NCI-H2107 treated with DMSO at 0.1 percent for 48 hours (cell line): Measurements from ENCODE around the gene SLMAP.

Experiments used
- DNase-seq: peaks from one replicate; lab custom pipeline; 2025; ENCODE audit not compliant: unreplicated experiment; lab: John Stamatoyannopoulos, UW

SLMAP gene

DNA sequence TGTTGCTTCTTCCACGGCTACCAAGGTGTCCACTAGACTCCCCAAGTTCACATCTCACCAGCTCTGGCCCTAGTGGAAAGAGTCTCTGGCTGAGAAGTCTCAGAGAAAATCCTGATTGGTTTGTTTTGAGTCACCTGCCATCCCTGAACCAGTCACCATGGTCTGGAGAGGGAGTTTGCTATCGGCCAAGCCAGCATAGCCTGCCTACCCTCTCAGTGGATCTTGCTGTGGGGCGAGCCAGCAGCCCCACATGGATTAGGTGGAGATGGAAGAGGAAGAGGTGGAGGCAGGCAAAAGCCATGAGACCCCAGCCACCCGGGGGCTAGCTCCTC is 204.0 kb downstream of the SLMAP start:
- no peak for DNase-seq

DNA sequence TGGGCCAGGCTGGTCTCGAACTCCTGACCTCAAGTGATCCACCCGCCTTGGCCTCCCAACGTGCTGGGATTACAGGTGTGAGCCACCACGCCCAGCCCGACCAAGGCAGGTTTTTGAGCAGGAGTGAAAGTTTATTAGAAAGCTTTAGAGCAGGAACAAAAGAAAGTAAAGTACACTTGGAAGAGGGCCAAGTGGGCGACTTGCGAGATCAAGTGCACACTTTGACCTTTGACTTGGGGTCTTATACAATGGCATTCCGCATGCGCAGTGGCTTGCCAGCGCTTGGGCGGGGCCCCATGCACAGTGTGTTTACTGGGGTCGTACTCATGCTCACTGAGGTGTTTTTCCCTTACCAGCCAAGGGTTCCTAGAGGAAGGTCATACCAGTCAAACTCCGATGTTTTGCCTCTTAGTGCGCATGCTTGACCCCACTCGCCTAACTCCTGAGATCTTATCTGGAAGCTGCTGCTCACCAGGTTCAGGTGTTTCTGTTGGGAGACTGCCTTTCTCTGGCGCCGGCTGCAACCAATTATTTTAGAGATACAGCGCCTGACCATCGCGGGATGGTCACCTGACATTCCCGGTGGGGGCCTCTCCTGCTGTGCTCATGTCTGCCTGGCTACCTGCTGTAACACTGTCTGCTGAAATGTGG is 205.2 kb downstream of the SLMAP start:
- no peak for DNase-seq

GRCh38 chr3:57961828-57962447 is 205.8 kb downstream of the SLMAP start:
- no peak for DNase-seq

DNA sequence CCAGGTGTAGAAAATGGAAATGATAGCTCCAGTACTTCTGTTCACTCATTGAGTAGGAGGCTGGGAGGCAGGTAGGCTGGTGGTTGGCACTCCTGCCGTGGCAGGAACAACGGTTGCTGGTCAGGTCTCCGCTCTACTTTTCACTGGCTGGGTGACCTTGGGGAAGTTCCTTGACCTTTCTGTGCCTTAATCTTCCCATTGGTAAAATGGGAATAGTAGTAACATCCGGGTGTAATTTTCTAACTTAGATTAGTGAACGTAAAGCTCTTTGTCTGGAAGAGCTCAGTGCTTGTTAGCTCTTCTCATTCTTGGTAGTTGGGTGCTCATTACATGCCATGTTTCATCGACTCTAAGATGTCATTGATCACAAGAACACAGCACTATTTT is 206.3 kb downstream of the SLMAP start:
- DNase-seq: no peak

GRCh38 chr3:57963811-57964346 is 207.8 kb downstream of the SLMAP start:
- DNase-seq: no peak

DNA sequence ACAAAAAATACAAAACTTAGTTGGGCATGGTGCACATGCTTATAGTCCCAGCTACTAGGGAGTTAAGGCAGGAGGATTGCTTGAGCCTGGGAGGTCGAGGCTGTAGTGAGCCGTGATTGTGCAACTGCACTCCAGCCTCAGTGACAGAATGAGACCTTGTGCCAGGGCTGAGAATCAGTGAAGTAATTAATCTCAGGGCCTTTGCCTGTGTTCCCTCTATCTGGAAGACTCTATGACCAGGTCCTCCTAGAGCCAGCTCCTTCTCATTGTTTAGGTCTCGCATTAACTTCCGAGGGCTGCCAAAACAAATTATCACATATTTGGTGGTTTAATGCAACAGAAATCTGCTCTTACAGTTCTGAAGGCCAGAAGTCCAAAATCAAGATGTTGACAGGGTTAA is 210.7 kb downstream of the SLMAP start:
- DNase-seq: no peak

DNA sequence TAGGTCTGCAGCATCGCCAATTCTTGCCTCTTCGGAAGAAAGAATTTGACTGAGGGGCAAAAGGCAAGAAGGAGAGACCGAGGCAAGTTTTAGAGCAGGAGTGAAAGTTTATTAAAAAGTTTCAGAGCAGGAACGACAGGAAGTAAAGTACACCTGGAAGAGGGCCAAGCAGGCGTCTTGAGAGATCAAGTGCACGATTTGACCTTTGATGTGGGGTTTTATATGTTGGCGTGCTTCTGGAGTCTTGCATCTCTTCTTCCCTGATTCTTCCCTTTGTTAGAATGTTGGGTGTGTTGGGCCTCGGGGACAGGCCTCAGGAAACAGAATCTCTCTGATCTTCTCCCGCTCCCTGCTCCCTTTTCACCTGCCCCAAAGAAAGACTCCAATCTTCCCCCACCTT is 211.5 kb downstream of the SLMAP start:
- DNase-seq: no peak

- no peak for DNase-seq
These were observed 212.4 kb downstream of the SLMAP start for GRCh38 chr3:57968501-57968900.

- DNase-seq: no peak
These were observed 215.9 kb downstream of the SLMAP start for GRCh38 chr3:57971975-57972374.

DNA sequence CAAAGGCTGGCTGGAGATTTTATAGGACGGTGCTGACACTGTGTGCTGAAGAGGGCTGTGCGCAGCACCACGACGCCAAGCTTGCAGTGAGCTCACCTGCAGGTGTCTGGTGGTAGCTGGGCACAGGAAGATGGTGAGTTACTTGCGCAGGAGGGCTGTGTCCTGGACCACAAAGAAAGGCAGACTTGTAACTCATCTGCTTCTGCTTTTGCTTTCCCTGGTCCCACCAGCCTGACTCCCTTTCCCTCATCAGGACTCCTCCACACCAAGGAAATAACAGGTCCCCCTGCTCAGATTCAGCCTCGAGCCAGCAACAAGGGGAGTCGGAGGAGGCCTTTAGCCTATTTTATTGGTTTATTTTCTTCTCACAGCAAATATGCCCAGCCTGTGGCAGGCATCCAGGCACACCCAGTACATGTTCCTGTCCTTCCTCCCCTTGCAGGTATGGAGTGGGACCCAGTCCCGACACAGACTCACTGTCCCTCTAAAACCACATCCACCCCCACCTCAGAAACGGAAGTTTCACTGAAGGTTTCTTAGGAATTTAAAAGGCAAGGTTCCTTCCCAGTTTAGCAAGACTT is 216.5 kb downstream of the SLMAP start:
- no peak for DNase-seq

DNA sequence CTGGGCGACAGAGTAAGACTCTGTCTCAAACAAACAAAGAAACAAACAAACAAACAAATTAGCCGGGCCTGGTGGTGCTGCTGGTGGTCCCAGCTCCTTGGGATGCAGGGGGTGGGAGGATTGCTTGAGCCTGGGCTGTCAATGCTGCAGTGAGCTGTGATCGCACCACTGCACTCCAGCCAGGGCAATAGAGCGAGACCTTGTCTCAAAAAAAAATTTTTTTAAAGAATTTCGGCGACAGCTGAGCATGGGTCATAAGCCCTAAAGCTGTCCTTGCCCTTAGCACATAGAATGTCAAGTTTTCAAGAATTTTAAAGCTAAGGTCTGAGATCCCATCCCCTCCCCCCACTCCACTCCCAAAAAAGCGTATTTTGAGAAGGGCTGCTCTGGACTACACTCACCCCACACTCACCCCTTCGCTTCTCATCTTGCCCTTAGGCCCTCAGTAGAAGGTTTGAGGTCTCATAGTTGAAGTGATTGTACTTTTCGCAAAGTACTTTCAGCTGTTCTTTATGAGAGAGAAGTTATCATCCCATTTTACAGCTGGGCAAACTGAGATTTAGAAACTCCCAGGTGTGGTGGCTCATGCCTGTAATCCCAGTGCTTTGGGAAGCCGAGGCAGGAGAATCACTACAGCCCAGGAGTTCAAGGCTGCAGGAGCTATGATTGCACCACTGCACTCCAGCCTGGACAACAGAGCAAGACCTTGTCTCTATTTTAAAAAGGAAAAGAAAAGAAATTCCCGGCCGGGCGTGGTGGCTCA is 217.8 kb downstream of the SLMAP start:
- DNase-seq: no peak

GRCh38 chr3:57974796-57975388 is 218.8 kb downstream of the SLMAP start:
- DNase-seq: no peak

GRCh38 chr3:57977818-57978235 is 221.7 kb downstream of the SLMAP start:
- no peak for DNase-seq

- DNase-seq: no peak
These were observed 222.2 kb downstream of the SLMAP start for GRCh38 chr3:57978316-57978715.
